A673 (cell line): Measurements from ENCODE around the gene MAST4.

Source experiments
- CTCF ChIP-seq: fragments of 300-800, 200-600 bp; sonication (generic); conservative IDR thresholded peaks from 2 replicates; pipeline ENCODE4 v1.5.1; 2017; ENCODE audit warnings: low read depth, mild to moderate bottlenecking, antibody characterized with exemption, low read length, moderate library complexity, mixed read lengths
- EZH2 ChIP-seq: fragments of 200-600 bp; sonication (generic); IDR thresholded peaks from 2 replicates; pipeline ENCODE4 v1.6.1; 2017; ENCODE audit warnings: borderline replicate concordance, low read depth, mild to moderate bottlenecking, mixed read lengths, antibody characterized with exemption, low read length; ENCODE audit not compliant: poor library complexity, severe bottlenecking

DNA sequence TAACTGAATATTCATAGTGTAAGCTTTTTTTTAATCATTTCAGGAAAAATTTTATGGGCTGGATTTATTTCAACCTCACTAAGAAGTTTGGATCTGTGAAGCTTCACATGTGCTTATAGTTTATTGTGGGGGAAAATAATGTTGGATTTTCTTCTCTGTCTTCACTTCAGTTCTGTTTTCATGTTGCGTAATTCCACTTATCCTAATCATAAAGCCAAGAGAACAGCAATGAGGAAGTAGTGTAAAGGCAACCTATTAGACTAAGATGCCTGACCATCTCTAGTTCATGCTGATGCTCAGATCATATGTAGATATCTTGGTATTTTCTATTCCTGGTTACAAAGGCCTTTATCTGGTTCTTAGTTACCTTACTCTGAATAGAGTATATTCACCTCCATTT, 550.4 kb downstream of the MAST4 start:
- TF ChIP-seq CTCF, result no peak
- TF ChIP-seq EZH2, result no peak
